Subcutaneous adipose tissue (tissue), 4 donors: ENCODE data around the gene TNFRSF4. TPM values are rescaled to one million over a fixed set of nuclear protein-coding genes. Genes with fewer than 3 reads are reported as not detected.

Source experiments
- small RNA-seq: library from RNA; depleted of rRNA; stranded (forward); fragments of <200 nt; gene quantifications from one replicate; pipeline ENCODE3, GENCODE V24; 2016
- total RNA-seq, 4 donors: library from RNA; depleted of rRNA; stranded (reverse); fragments of >200 nt; gene quantifications; one replicate each; pipeline ENCODE4 v1.1.0, GENCODE V29; 2016
- TF ChIP-seq, protein P1 (sequence below): fragments of 450-650 bp; IDR thresholded peaks from one replicate; pipeline ENCODE4 v1.5.1; 2016; ENCODE audit warnings: low read depth, mild to moderate bottlenecking, control low read depth, antibody characterized with exemption, moderate library complexity

The TNFRSF4 gene
- total RNA-seq, 4 donors from 2014 or later = 0.68 to 4.7 (median 1.6) TPM; not detected in 1

DNA sequence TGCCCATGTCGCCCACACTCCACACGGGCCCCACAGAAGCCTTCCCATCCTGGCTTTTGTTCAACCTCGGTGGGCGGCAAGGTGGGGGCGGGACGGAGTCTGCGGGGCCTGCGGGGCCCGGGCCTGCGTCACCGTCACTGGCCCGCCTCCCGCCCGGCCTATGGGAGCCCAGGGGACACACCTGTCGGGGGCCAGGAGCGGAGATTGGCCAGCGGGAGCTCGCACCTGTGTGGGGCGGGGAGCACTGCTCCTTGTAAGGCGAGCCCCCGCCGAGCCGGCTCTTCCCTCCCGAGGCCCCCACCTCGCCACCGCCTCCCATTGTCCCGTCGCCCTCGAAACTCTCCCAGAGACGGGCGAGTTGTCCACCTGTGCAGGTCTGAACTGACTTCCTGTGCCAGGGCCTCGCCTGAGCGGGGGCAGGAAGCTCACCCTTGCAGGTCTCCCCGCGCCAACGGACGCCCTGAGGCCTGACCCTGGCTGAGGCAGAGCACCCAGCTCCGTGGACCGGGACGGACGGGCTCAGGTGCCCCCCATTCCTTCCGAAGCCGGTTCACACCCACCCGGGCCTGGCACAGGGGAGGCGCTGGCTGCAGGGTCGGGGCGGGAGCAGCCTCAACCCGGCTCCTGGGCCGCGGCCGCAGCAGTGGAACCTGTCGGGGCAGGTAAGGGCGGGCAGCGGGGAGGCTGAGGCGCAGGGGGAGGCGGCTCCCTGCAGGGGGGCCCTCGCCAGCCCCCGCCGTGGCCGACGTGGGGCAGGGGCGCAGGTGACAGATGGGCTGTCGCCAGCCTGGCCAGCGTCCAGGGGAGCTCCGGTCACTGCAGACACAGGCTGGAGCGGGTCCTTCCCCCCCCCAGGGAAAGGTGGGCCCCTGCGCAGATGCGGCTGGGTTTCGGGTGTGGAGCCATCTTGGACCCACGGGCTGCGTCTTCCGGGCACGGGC, 51.1 kb downstream of the TNFRSF4 start:
- TF ChIP-seq, protein P1, sequence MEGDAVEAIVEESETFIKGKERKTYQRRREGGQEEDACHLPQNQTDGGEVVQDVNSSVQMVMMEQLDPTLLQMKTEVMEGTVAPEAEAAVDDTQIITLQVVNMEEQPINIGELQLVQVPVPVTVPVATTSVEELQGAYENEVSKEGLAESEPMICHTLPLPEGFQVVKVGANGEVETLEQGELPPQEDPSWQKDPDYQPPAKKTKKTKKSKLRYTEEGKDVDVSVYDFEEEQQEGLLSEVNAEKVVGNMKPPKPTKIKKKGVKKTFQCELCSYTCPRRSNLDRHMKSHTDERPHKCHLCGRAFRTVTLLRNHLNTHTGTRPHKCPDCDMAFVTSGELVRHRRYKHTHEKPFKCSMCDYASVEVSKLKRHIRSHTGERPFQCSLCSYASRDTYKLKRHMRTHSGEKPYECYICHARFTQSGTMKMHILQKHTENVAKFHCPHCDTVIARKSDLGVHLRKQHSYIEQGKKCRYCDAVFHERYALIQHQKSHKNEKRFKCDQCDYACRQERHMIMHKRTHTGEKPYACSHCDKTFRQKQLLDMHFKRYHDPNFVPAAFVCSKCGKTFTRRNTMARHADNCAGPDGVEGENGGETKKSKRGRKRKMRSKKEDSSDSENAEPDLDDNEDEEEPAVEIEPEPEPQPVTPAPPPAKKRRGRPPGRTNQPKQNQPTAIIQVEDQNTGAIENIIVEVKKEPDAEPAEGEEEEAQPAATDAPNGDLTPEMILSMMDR = no peak

DNA sequence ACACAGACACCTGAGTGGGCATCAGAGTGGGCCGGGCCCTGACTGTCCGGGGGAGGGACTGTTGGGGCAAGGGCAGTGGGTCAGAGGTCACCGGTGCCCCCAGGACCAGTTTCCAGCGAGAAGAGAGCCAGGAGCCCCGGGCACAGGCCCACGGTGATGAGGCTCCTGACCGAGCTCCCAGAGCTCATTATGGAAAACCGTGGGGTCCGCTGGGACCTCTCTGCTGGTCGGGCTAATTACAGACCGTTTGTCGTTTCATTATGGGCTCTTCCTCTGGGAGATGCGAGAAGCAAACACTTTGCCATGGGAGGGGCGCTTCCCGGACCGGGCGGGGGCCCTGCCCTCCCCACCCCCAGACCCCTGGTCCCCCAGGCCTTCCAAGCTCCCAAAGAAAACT, 52.3 kb downstream of the TNFRSF4 start:
- TF ChIP-seq, protein P1 = no peak

Small RNA genes lying within 50 kb of the gene (small RNA-seq; reads per million reads assigned to genes)
- not detected for gene MIR200A
- gene MIR200B = 1.3 reads per million, percentile 13 among the genes with 10 or more reads in this experiment
- gene MIR429 = not detected

Other genes starting within 250 kb of the TNFRSF4 start
- under 1 TPM in 1 of 4 donors, not detected in 3; 0.33 TPM for gene PLEKHN1, start 247.7 kb downstream of the TNFRSF4 start, total RNA-seq
- under 1 TPM in 1 of 4 donors, not detected in 3; 0.94 TPM for gene PERM1, start 232.1 kb downstream of the TNFRSF4 start, total RNA-seq
- gene HES4, start 214.1 kb downstream of the TNFRSF4 start, total RNA-seq = 10 to 100 TPM in 1 of 4 donors, 1 to 10 TPM in 3; 6.4 to 12.8 (median 7.2) TPM
- gene ISG15, start 200.7 kb downstream of the TNFRSF4 start, total RNA-seq = 10 to 100 TPM; 20.0 to 73.3 (median 33.8) TPM
- 10 to 100 TPM in 2 of 4 donors, 1 to 10 TPM in 2; 3.8 to 13.2 (median 10.5) TPM for gene AGRN, start 194.0 kb downstream of the TNFRSF4 start, total RNA-seq
- not detected for gene RNF223, start 139.8 kb downstream of the TNFRSF4 start, total RNA-seq
- 10 to 100 TPM in 1 of 4 donors, 1 to 10 TPM in 3; 3.7 to 14.7 (median 7.2) TPM for gene C1orf159, start 98.1 kb downstream of the TNFRSF4 start, total RNA-seq
- under 1 TPM in 1 of 4 donors, not detected in 3; 0.19 TPM for gene TTLL10, start 40.3 kb downstream of the TNFRSF4 start, total RNA-seq
- 1 to 10 TPM in 1 of 4 donors, under 1 TPM in 1, not detected in 2; 0.44 to 2.6 TPM for gene TNFRSF18, start 7.6 kb downstream of the TNFRSF4 start, total RNA-seq
- gene SDF4, start 17.8 kb upstream of the TNFRSF4 start, total RNA-seq = 100 to 1,000 TPM in 2 of 4 donors, 10 to 100 TPM in 2; 42.6 to 143 (median 87.8) TPM
- gene B3GALT6, start 18.1 kb upstream of the TNFRSF4 start, total RNA-seq = 10 to 100 TPM in 1 of 4 donors, 1 to 10 TPM in 3; 7.2 to 13.9 (median 7.8) TPM
- gene C1QTNF12, start 32.6 kb upstream of the TNFRSF4 start, total RNA-seq = 1 to 10 TPM in 3 of 4 donors, not detected in 1; 1.1 to 2.3 (median 1.4) TPM
- gene UBE2J2, start 59.7 kb upstream of the TNFRSF4 start, total RNA-seq = 10 to 100 TPM; 20.1 to 35.4 (median 33.5) TPM
- gene SCNN1D, start 66.3 kb upstream of the TNFRSF4 start, total RNA-seq = 1 to 10 TPM in 3 of 4 donors, under 1 TPM in 1; 0.82 to 4.1 (median 1.5) TPM
- 10 to 100 TPM; 13.4 to 43.3 (median 18.8) TPM for gene ACAP3, start 93.8 kb upstream of the TNFRSF4 start, total RNA-seq
- gene PUSL1, start 94.4 kb upstream of the TNFRSF4 start, total RNA-seq = 10 to 100 TPM in 3 of 4 donors, 1 to 10 TPM in 1; 7.2 to 12.9 (median 10.9) TPM
- gene INTS11, start 110.5 kb upstream of the TNFRSF4 start, total RNA-seq = 100 to 1,000 TPM in 1 of 4 donors, 10 to 100 TPM in 3; 50.5 to 122 (median 60.6) TPM
- gene CPTP, start 110.6 kb upstream of the TNFRSF4 start, total RNA-seq = 10 to 100 TPM in 1 of 4 donors, 1 to 10 TPM in 3; 4.9 to 33.0 (median 9.4) TPM
- under 1 TPM in 2 of 4 donors, not detected in 2; 0.22 to 0.75 TPM for gene TAS1R3, start 117.1 kb upstream of the TNFRSF4 start, total RNA-seq
- 10 to 100 TPM; 26.2 to 80.3 (median 39.5) TPM for gene DVL1, start 135.3 kb upstream of the TNFRSF4 start, total RNA-seq
- gene MXRA8, start 144.4 kb upstream of the TNFRSF4 start, total RNA-seq = 100 to 1,000 TPM in 3 of 4 donors, 10 to 100 TPM in 1; 48.8 to 226 (median 163) TPM
- 100 to 1,000 TPM in 1 of 4 donors, 10 to 100 TPM in 3; 53.6 to 153 (median 83.5) TPM for gene AURKAIP1, start 161.1 kb upstream of the TNFRSF4 start, total RNA-seq
- 100 to 1,000 TPM; 146 to 268 (median 194) TPM for gene CCNL2, start 185.2 kb upstream of the TNFRSF4 start, total RNA-seq
- gene MRPL20, start 193.1 kb upstream of the TNFRSF4 start, total RNA-seq = 100 to 1,000 TPM in 3 of 4 donors, 10 to 100 TPM in 1; 87.9 to 222 (median 116) TPM
- gene ANKRD65, start 207.1 kb upstream of the TNFRSF4 start, total RNA-seq = 10 to 100 TPM in 2 of 4 donors, 1 to 10 TPM in 2; 4.1 to 15.4 (median 8.7) TPM
- 10 to 100 TPM in 2 of 4 donors, 1 to 10 TPM in 2; 6.0 to 21.3 (median 10.3) TPM for gene VWA1, start 221.5 kb upstream of the TNFRSF4 start, total RNA-seq
- under 1 TPM in 1 of 4 donors, not detected in 3; 0.19 TPM for gene ATAD3C, start 235.5 kb upstream of the TNFRSF4 start, total RNA-seq